H9 (cell line): Measurements from ENCODE around the gene TMEM63C. TPM values are rescaled to one million over a fixed set of nuclear protein-coding genes. Genes with fewer than 3 reads are reported as not detected.

Experiments
- DNase-seq: peaks from one replicate; pipeline ENCODE4 v3.0.0-alpha.2; 2017
- H2AFZ ChIP-seq: one replicate; pipeline ENCODE4 v1.6.1; 2013; ENCODE audit warnings: mild to moderate bottlenecking, low read length, control low read depth, moderate library complexity
- H2AK5ac ChIP-seq: 2 replicates; pipeline ENCODE4 v1.6.1; 2013; ENCODE audit warnings: low read length, control low read depth, mixed read lengths; ENCODE audit not compliant: insufficient read length
- H2BK120ac ChIP-seq: one replicate; pipeline ENCODE4 v1.6.1; 2013; ENCODE audit warnings: low read depth, mild to moderate bottlenecking, low read length, control low read depth, inconsistent platforms; ENCODE audit not compliant: poor library complexity, severe bottlenecking
- H2BK12ac ChIP-seq: 2 replicates; pipeline ENCODE4 v1.6.1; 2013; ENCODE audit warnings: low read length, control low read depth, mixed read lengths, low read depth; ENCODE audit not compliant: insufficient read length
- H2BK15ac ChIP-seq: 2 replicates; pipeline ENCODE4 v1.6.1; 2013; ENCODE audit warnings: low read depth, low read length, control low read depth
- H2BK20ac ChIP-seq: one replicate; pipeline ENCODE4 v1.6.1; 2013; ENCODE audit warnings: low read depth, mild to moderate bottlenecking, low read length, control low read depth, inconsistent platforms; ENCODE audit not compliant: poor library complexity, severe bottlenecking
- H2BK5ac ChIP-seq: 2 replicates; pipeline ENCODE4 v1.6.1; 2013; ENCODE audit warnings: low read length, control low read depth, mixed read lengths; ENCODE audit not compliant: insufficient read length
- H3K14ac ChIP-seq: 2 replicates; pipeline ENCODE4 v1.6.1; 2013; ENCODE audit warnings: low read length, control low read depth; ENCODE audit not compliant: insufficient read depth
- H3K18ac ChIP-seq: 2 replicates; pipeline ENCODE4 v1.6.1; 2013; ENCODE audit warnings: low read depth, mild to moderate bottlenecking, mixed read lengths, low read length, control low read depth; ENCODE audit not compliant: insufficient read length
- H3K23ac ChIP-seq: 2 replicates; pipeline ENCODE4 v1.6.1; 2013; ENCODE audit warnings: low read length, control low read depth, mixed read lengths, low read depth; ENCODE audit not compliant: insufficient read length
- H3K23me2 ChIP-seq: 2 replicates; pipeline ENCODE4 v1.6.1; 2013; ENCODE audit warnings: low read depth, mild to moderate bottlenecking, mixed read lengths, low read length, control low read depth; ENCODE audit not compliant: insufficient read length, poor library complexity, severe bottlenecking
- H3K27ac ChIP-seq: 2 replicates; pipeline ENCODE4 v1.5.1; 2013; ENCODE audit warnings: low read length, control low read depth, mixed read lengths, low read depth; ENCODE audit not compliant: insufficient read length
- H3K27me3 ChIP-seq: 2 replicates; pipeline ENCODE4 v1.6.1; 2013; ENCODE audit warnings: low read length, control low read depth, inconsistent platforms; ENCODE audit not compliant: insufficient read depth
- H3K4ac ChIP-seq: 2 replicates; pipeline ENCODE4 v1.6.1; 2013; ENCODE audit warnings: low read depth, mild to moderate bottlenecking, control low read depth, inconsistent platforms, low read length, moderate library complexity
- H3K4me1 ChIP-seq: 2 replicates; pipeline ENCODE4 v1.6.1; 2013; ENCODE audit warnings: low read length, control low read depth, inconsistent platforms; ENCODE audit not compliant: insufficient read depth
- H3K4me2 ChIP-seq: 2 replicates; pipeline ENCODE4 v1.6.1; 2013; ENCODE audit warnings: low read length, control low read depth, mixed read lengths; ENCODE audit not compliant: insufficient read length, insufficient read depth
- H3K56ac ChIP-seq: 2 replicates; pipeline ENCODE4 v1.6.1; 2013; ENCODE audit warnings: low read depth, mild to moderate bottlenecking, mixed read lengths, low read length, control low read depth; ENCODE audit not compliant: insufficient read length
- H3K79me1 ChIP-seq: 2 replicates; pipeline ENCODE4 v1.6.1; 2013; ENCODE audit warnings: low read depth, mild to moderate bottlenecking, moderate library complexity, low read length, control low read depth, inconsistent platforms; ENCODE audit not compliant: insufficient read depth, poor library complexity, severe bottlenecking
- H3K79me2 ChIP-seq: 2 replicates; pipeline ENCODE4 v1.6.1; 2013; ENCODE audit warnings: low read length, control low read depth, inconsistent platforms; ENCODE audit not compliant: insufficient read depth
- H3K9ac ChIP-seq: 2 replicates; pipeline ENCODE4 v1.6.1; 2013; ENCODE audit warnings: low read length, control low read depth, mixed read lengths; ENCODE audit not compliant: insufficient read length; ENCODE audit errors: extremely low read depth
- H3K9me3 ChIP-seq: one replicate; pipeline ENCODE4 v1.6.1; 2013; ENCODE audit warnings: low read depth, low read length, inconsistent platforms; ENCODE audit not compliant: control insufficient read depth
- H3T11ph ChIP-seq: one replicate; pipeline ENCODE4 v1.6.1; 2013; ENCODE audit warnings: mild to moderate bottlenecking, low read length, control low read depth, inconsistent platforms
- H4K20me1 ChIP-seq: one replicate; pipeline ENCODE4 v1.6.1; 2013; ENCODE audit not compliant: control insufficient read depth, insufficient read length, insufficient read depth
- H4K5ac ChIP-seq: 2 replicates; pipeline ENCODE4 v1.6.1; 2013; ENCODE audit warnings: low read depth, mild to moderate bottlenecking, mixed read lengths, low read length, control low read depth; ENCODE audit not compliant: insufficient read length
- H4K8ac ChIP-seq: replicated peaks from 2 replicates; pipeline ENCODE4 v1.6.1; 2013; ENCODE audit warnings: low read length, control low read depth, mixed read lengths, low read depth; ENCODE audit not compliant: insufficient read length
- H4K91ac ChIP-seq: 2 replicates; pipeline ENCODE4 v1.6.1; 2013; ENCODE audit warnings: low read depth, mild to moderate bottlenecking, moderate library complexity, mixed read lengths, low read length, control low read depth; ENCODE audit not compliant: insufficient read length
- H3K27ac Mint-ChIP-seq, 3 experiments: 2 replicates in 2 of 3; 3 replicates in 1 of 3; pipeline ENCODE4 v1.8.0; 2020 to 2021; ENCODE audit warnings: mixed read lengths in 3 of 3, mild to moderate bottlenecking in 1 of 3, moderate library complexity in 1 of 3
- H3K27me3 Mint-ChIP-seq: 2 replicates; pipeline ENCODE4 v1.8.0; 2021; ENCODE audit warnings: low read depth, mild to moderate bottlenecking, moderate library complexity, mixed read lengths
- H3K36me3 Mint-ChIP-seq, 3 experiments: 2 replicates in 2 of 3; 3 replicates in 1 of 3; pipeline ENCODE4 v1.8.0; 2020 to 2021; ENCODE audit warnings: low read depth in 3 of 3, mixed read lengths in 3 of 3; ENCODE audit not compliant: insufficient read depth in 1 of 3
- H3K4me1 Mint-ChIP-seq, 2 experiments: 2 replicates each; pipeline ENCODE4 v1.8.0; 2020; ENCODE audit warnings: mixed read lengths in 2 of 2
- H3K4me3 Mint-ChIP-seq, 2 experiments: 2 replicates in 1 of 2; 3 replicates in 1 of 2; pipeline ENCODE4 v1.8.0; 2020 to 2021; ENCODE audit warnings: mild to moderate bottlenecking in 2 of 2, mixed read lengths in 2 of 2, moderate library complexity in 1 of 2
- H3K9me3 Mint-ChIP-seq, 2 experiments: 2 replicates in 1 of 2; 3 replicates in 1 of 2; pipeline ENCODE4 v1.8.0; 2020; ENCODE audit warnings: mild to moderate bottlenecking in 2 of 2, mixed read lengths in 2 of 2, moderate library complexity in 1 of 2
- CTCF ChIP-seq: fragments of 200-600 bp; sonication (generic); conservative IDR thresholded peaks from 3 replicates; pipeline ENCODE4 v1.8.0; 2021; ENCODE audit warnings: antibody characterized with exemption, mild to moderate bottlenecking
- WGBS: extraction: QIAGEN DNeasy Blood & Tissue Kit; methylation state at CpG from one replicate; pipeline ENCODE4 v1.1.7; 2013; ENCODE audit warnings: missing lambda C conversion rate, low lambda C conversion rate, mixed read lengths; ENCODE audit not compliant: insufficient read length; ENCODE audit errors: extremely low coverage; 5-methylcytosine and 5-hydroxymethylcytosine counted together
- microRNA-seq: library from miRNA; unstranded; fragments of <30 nt; microRNA quantifications from one replicate; pipeline ENCODE4, GENCODE V29; 2020; ENCODE audit warnings: borderline microRNAs expressed
- total RNA-seq: library from RNA; stranded (reverse); gene quantifications from 2 replicates; pipeline ENCODE4 v1.2.1, GENCODE V29; 2021

The TMEM63C gene
- total RNA-seq, 1 experiment from 2014 or later = 2.2 TPM

DNA sequence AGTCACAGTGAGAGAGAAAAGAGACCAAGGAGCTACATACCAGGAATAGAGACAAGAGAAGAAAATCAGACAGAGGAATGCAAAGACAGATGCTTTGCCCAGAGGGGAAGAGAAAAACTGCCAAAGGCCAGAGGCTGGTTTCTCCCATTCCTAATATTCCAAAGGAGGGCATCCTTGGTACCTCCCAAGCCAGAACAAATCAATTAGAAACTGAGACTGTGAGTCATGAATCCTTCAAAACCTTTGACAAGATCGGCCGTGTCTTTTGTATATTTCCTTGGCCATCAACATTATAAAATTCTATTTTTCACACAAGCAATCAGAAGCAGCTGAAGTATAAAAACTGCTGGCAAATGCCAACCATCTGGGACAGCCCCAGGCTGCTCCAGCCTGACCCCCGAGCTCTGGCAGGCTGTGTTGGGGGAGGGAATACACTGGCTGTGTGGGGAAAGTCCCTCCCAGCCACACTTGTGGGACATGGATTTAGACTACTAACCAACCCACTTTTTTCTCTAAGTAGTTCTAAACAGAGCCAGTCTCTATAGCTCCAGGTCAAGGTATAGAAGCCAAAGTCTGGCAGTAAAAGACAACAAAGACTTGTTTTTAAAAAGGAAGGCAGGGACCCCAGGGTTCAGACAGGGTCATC lies 125.4 kb downstream of the TMEM63C start:
- H2AK5ac ChIP-seq = no peak overlapping the region
- no peak overlapping the region for H3K18ac ChIP-seq
- H3K23ac ChIP-seq = no peak overlapping the region
- H2AFZ ChIP-seq = no peak overlapping the region
- peaks cover 10 to 12% of the 10 kb centered on the region in 2 experiments for H3K4me1 Mint-ChIP-seq
- TF ChIP-seq CTCF = no peak
- no peak overlapping the region for H3K4me3 Mint-ChIP-seq
- no peak overlapping the region for H4K8ac ChIP-seq
- no peak overlapping the region for H2BK5ac ChIP-seq
- no peak overlapping the region for H2BK20ac ChIP-seq
- H2BK15ac ChIP-seq = no peak overlapping the region
- H3K4ac ChIP-seq = no peak overlapping the region
- H3K27ac Mint-ChIP-seq = peak overlapping the region in 1 of 3 experiments; percentile 58; a peak in 3 of 7 replicates
- no peak overlapping the region for H3K27ac ChIP-seq
- no peak overlapping the region for H3K56ac ChIP-seq
- H4K5ac ChIP-seq = no peak overlapping the region
- peaks cover 2 to 19% (median 17%) of the 10 kb centered on the region in 3 experiments; a peak in 5 of 7 replicates for H3K36me3 Mint-ChIP-seq
- DNase-seq = no peak
- H3T11ph ChIP-seq = no peak overlapping the region
- H3K27me3 ChIP-seq = no peaks in the 10 kb centered on the region
- H3K27me3 Mint-ChIP-seq = no peaks in the 10 kb centered on the region
- H3K9ac ChIP-seq = no peak overlapping the region
- no peaks in the 10 kb centered on the region for H3K9me3 ChIP-seq
- H2BK120ac ChIP-seq = no peak overlapping the region
- H4K20me1 ChIP-seq = no peaks in the 10 kb centered on the region
- H3K23me2 ChIP-seq = no peaks in the 10 kb centered on the region
- WGBS = no CpG with 5 or more reads among the region's 3 CpGs
- H3K14ac ChIP-seq = no peak overlapping the region
- no peaks in the 10 kb centered on the region for H3K79me1 ChIP-seq
- no peak overlapping the region for H3K4me2 ChIP-seq
- no peaks in the 10 kb centered on the region for H3K79me2 ChIP-seq
- H3K4me1 ChIP-seq = no peaks in the 10 kb centered on the region
- no peak overlapping the region for H4K91ac ChIP-seq
- H2BK12ac ChIP-seq = no peak overlapping the region
- H3K9me3 Mint-ChIP-seq = no peaks in the 10 kb centered on the region

Small RNA genes within 50 kb of the gene (microRNA-seq; reads per million reads assigned to microRNA genes)
- gene MIR1260A = not detected

Other genes starting within 250 kb of the TMEM63C start
- gene IRF2BPL, start 153.1 kb upstream of the TMEM63C start, total RNA-seq = 59.0 and 60.1 TPM in 2 replicates
- 22.2 and 23.4 TPM in 2 replicates for gene CIPC, start 83.5 kb upstream of the TMEM63C start, total RNA-seq
- gene ZDHHC22, start 40.0 kb upstream of the TMEM63C start, total RNA-seq = 11.3 and 11.9 TPM in 2 replicates
- 0.11 and 0.26 TPM in 2 replicates for gene NGB, start 89.4 kb downstream of the TMEM63C start, total RNA-seq
- gene POMT2, start 139.1 kb downstream of the TMEM63C start, total RNA-seq = 19.9 and 25.2 TPM in 2 replicates
- 38.6 and 42.3 TPM in 2 replicates for gene GSTZ1, start 139.2 kb downstream of the TMEM63C start, total RNA-seq
- 9.1 and 9.5 TPM in 2 replicates for gene TMED8, start 195.3 kb downstream of the TMEM63C start, total RNA-seq
- gene SAMD15, start 195.6 kb downstream of the TMEM63C start, total RNA-seq = 1.1 and 2.7 TPM in 2 replicates
- not detected in 2 replicates for gene NOXRED1, start 241.7 kb downstream of the TMEM63C start, total RNA-seq